Natural killer cell (primary cell): ENCODE measurements around the gene CCDC183. TPM values are rescaled to one million over a fixed set of nuclear protein-coding genes. Genes with fewer than 3 reads are reported as not detected.

Experiments used
- ATAC-seq, 3 donors: fragments of 150-1000 bp in 2 of 3; fragments of 200-7000 bp in 1 of 3; cut with Tn5 transposase; 1 replicate in 1 of 3; 2 replicates in 2 of 3; pipeline ENCODE4 v1.10.0; 2021; ENCODE audit warnings: mild to moderate bottlenecking in 2 of 3, moderate library complexity in 2 of 3
- DNase-seq, 2 donors: peaks; one replicate each; pipeline versions ENCODE4 v3.0.0 to v3.0.0-alpha.2; 2013 to 2021; ENCODE audit warnings: mixed read lengths in 1 of 2
- H3K27ac ChIP-seq: one replicate; pipeline ENCODE4 v1.5.1; 2013; ENCODE audit warnings: mild to moderate bottlenecking, low read length
- H3K27me3 ChIP-seq: one replicate; pipeline ENCODE4 v1.6.1; 2013; ENCODE audit warnings: low read length; ENCODE audit not compliant: control insufficient read depth, insufficient read depth
- H3K36me3 ChIP-seq: one replicate; pipeline ENCODE4 v1.6.1; 2013; ENCODE audit warnings: low read length; ENCODE audit not compliant: control insufficient read depth, insufficient read depth
- H3K4me1 ChIP-seq: one replicate; pipeline ENCODE4 v1.6.1; 2013; ENCODE audit warnings: low read length; ENCODE audit not compliant: control insufficient read depth, insufficient read depth
- H3K4me3 ChIP-seq: one replicate; pipeline ENCODE4 v1.5.1; 2013; ENCODE audit warnings: low read length
- H3K9me3 ChIP-seq: one replicate; pipeline ENCODE4 v1.6.1; 2013; ENCODE audit warnings: low read length; ENCODE audit not compliant: control insufficient read depth, insufficient read depth
- H3K27ac Mint-ChIP-seq, 2 donors: one replicate each; pipeline ENCODE4 v1.8.0; 2022; ENCODE audit warnings: mild to moderate bottlenecking in 2 of 2, mixed read lengths in 2 of 2, moderate library complexity in 1 of 2
- H3K27me3 Mint-ChIP-seq, 2 donors: one replicate each; pipeline ENCODE4 v1.8.0; 2022; ENCODE audit warnings: low read depth in 2 of 2, mixed read lengths in 2 of 2
- H3K36me3 Mint-ChIP-seq: one replicate; pipeline ENCODE4 v1.8.0; 2022; ENCODE audit warnings: mixed read lengths
- H3K4me1 Mint-ChIP-seq, 2 donors: one replicate each; pipeline ENCODE4 v1.8.0; 2022; ENCODE audit warnings: mixed read lengths in 2 of 2
- H3K4me3 Mint-ChIP-seq: one replicate; pipeline ENCODE4 v1.8.0; 2022; ENCODE audit warnings: mild to moderate bottlenecking, moderate library complexity, mixed read lengths
- H3K9me3 Mint-ChIP-seq, 2 donors: one replicate each; pipeline ENCODE4 v1.8.0; 2022; ENCODE audit warnings: mixed read lengths in 2 of 2
- WGBS: methylation state at CpG from one replicate; pipeline ENCODE4 v1.1.7; 2013; ENCODE audit warnings: missing lambda C conversion rate; ENCODE audit not compliant: insufficient coverage; 5-methylcytosine and 5-hydroxymethylcytosine counted together
- intact Hi-C: fragments of 100-400 bp; cut with micrococcal nuclease; formaldehyde crosslinking; loops from one replicate; pipeline ENCODE4 v1.14.2; 2022
- total RNA-seq, 4 donors: library from RNA; stranded (reverse); fragments of 120-200 nt in 1 of 4; gene quantifications; one replicate each; pipeline versions ENCODE4 v1.2.3 to v1.2.4, GENCODE V29; 2013 to 2022
- TF ChIP-seq, protein P1 (sequence below): fragments of 200-600 bp; IDR thresholded peaks from one replicate; pipeline ENCODE4 v1.8.0; 2022; ENCODE audit warnings: antibody characterized with exemption

The CCDC183 gene
- total RNA-seq, 3 donors from 2014 or later (not counting 1 experiment from before 2014, with no cell fraction given), result 0.56 to 0.75 (median 0.65) TPM

DNA sequence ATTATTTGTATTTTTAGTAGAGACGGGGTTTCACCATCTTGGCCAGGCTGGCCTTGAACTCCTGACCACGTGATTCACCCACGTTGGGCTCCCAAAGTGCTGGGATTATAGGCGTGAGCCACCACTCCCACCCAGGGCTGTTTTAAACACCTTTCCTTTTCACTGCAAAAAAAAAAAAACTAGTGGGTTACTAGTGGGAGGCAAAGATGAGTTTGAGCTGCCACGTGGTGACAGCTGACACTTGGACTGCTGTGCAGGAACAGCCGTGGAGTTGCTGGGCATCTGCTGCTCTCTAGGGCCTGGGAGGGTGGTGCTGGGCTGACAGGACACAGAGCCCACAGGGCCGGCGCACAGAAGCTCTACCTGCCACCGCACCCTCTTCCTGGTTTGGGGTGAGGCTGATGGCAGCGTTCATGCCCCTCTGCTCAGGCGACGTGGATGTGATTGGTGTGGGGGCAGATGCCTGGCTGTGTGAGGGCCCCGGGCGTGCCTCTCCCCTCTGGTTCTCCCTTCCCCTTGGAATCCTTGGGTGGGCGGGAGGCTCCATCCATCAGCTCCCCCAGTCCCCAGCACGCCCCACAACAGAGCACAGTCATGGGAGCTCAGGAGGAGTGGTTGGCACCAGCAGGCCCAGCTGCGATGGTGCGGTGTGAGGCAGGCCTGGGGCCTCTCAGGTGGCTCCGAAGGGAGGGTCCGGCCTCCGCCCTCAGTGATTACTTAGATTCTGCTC is 28.5 kb downstream of the CCDC183 start:
- Histone ChIP-seq H3K4me3 (no peak overlapping the region), H3K9me3 (no peaks in the 10 kb centered on the region), H3K4me1 (peaks cover 6% of the 10 kb centered on the region), H3K36me3 (peaks cover 21% of the 10 kb centered on the region), H3K27ac (no peak overlapping the region), H3K27me3 (no peaks in the 10 kb centered on the region)
- TF ChIP-seq, protein P1, sequence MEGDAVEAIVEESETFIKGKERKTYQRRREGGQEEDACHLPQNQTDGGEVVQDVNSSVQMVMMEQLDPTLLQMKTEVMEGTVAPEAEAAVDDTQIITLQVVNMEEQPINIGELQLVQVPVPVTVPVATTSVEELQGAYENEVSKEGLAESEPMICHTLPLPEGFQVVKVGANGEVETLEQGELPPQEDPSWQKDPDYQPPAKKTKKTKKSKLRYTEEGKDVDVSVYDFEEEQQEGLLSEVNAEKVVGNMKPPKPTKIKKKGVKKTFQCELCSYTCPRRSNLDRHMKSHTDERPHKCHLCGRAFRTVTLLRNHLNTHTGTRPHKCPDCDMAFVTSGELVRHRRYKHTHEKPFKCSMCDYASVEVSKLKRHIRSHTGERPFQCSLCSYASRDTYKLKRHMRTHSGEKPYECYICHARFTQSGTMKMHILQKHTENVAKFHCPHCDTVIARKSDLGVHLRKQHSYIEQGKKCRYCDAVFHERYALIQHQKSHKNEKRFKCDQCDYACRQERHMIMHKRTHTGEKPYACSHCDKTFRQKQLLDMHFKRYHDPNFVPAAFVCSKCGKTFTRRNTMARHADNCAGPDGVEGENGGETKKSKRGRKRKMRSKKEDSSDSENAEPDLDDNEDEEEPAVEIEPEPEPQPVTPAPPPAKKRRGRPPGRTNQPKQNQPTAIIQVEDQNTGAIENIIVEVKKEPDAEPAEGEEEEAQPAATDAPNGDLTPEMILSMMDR, result no peak
- H3K36me3 Mint-ChIP-seq, result no peaks in the 10 kb centered on the region
- ATAC-seq (no peak), DNase-seq (no peak)
- 93% methylated on average over 17 of the region's 21 CpGs for WGBS
- H3K27ac Mint-ChIP-seq, result no peak overlapping the region
- H3K27me3 Mint-ChIP-seq, result no peaks in the 10 kb centered on the region
- intact Hi-C loops, result no loop called here
- peaks cover 6 to 9% of the 10 kb centered on the region in 2 donors for H3K4me1 Mint-ChIP-seq
- H3K9me3 Mint-ChIP-seq, result no peaks in the 10 kb centered on the region
- H3K4me3 Mint-ChIP-seq, result no peak overlapping the region

DNA sequence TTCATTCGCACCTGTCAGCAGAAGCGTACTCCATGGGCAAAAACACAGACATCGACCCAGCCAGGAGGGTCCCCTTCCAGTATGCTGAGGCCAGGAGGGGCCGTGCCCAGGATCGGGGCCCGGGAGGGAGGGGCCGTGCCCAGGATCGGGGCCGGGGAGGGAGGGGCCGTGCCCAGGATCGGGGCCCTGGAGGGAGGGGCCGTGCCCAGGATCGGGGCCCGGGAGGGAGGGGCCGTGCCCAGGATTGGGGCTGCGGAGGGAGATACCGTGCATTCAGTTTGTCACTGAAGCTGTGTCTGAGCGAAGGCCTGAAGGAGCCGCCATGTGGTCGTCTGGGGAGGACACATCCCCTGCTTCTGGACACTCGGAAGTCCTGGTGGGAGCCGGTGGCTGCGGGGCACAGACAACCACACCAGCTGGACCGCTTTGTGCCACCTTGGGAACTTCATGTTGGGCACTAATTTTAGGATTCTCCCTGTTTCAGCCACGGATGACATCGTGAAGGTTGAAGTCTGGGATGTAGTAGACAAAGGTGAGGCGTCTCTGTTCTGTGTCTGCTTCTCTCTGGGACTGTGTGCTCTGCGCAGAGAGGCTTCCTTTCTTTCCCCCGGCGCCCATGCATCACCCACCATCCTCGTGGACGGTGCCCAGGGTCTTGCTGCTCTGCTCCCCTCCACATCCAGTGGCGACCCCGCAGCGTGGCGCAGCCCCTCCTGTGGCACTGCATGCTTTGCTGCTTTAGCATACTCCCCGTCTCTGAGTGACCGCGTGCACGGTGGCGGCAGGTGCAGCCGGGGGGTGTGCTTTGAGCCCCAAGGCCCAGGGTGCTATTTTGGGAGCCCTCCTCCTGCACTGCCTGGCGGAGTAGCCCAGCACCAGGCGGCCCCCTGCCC is 29.4 kb downstream of the CCDC183 start:
- no peaks in the 10 kb centered on the region for H3K27me3 ChIP-seq
- Mint-ChIP-seq H3K4me1 (peaks cover 6 to 7% of the 10 kb centered on the region in 2 donors), H3K9me3 (no peaks in the 10 kb centered on the region), H3K4me3 (no peak overlapping the region), H3K36me3 (no peaks in the 10 kb centered on the region), H3K27me3 (no peaks in the 10 kb centered on the region), H3K27ac (no peak overlapping the region)
- peaks cover 6% of the 10 kb centered on the region for H3K4me1 ChIP-seq
- no peak overlapping the region for H3K4me3 ChIP-seq
- DNase-seq (no peak), ATAC-seq (no peak)
- WGBS, result 95% methylated on average over 44 of the region's 44 CpGs
- intact Hi-C loops, result no loop called here
- no peak overlapping the region for H3K27ac ChIP-seq
- TF ChIP-seq, protein P1, result no peak
- H3K9me3 ChIP-seq, result no peaks in the 10 kb centered on the region
- H3K36me3 ChIP-seq, result peaks cover 28% of the 10 kb centered on the region

DNA sequence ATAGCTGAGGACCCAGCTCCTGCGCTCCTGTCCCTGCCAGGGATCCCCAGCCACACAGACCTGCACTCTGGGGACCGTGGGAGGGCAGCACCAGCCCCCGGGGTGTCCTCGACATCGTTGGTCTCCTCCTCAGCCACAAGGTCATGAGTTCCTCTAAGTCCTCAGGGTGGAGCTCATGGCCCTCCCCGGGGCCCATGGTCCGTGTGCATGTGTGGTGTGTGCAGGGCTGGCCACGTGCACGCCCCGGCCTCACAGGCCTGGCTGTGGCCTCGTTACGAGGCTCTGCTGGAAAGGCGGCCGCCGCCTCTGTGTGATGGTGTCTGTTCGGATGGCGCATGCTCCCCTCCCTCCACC is 30.0 kb downstream of the CCDC183 start:
- ATAC-seq (no peak), DNase-seq (no peak)
- 96% methylated on average over 17 of the region's 17 CpGs for WGBS
- no peaks in the 10 kb centered on the region for H3K27me3 ChIP-seq
- Mint-ChIP-seq H3K27ac (no peak overlapping the region), H3K4me1 (peaks cover under 1 to 1% of the 10 kb centered on the region in 2 donors), H3K27me3 (no peaks in the 10 kb centered on the region), H3K36me3 (no peaks in the 10 kb centered on the region), H3K4me3 (no peak overlapping the region), H3K9me3 (no peaks in the 10 kb centered on the region)
- peaks cover under 1% of the 10 kb centered on the region for H3K4me1 ChIP-seq
- intact Hi-C loops, result no loop called here
- H3K4me3 ChIP-seq, result no peak overlapping the region
- no peak overlapping the region for H3K27ac ChIP-seq
- peaks cover 29% of the 10 kb centered on the region for H3K36me3 ChIP-seq
- TF ChIP-seq, protein P1, result no peak
- H3K9me3 ChIP-seq, result no peaks in the 10 kb centered on the region
